Endothelial cell of umbilical vein (primary cell): ENCODE measurements around the gene INTS14. TPM values are rescaled to one million over a fixed set of nuclear protein-coding genes. Genes with fewer than 3 reads are reported as not detected.

ENCODE experiments used
- BruUV-seq: library from RNA; stranded (reverse); fragments of 400-500 nt; replicated peaks from 2 replicates; lab custom pipeline; 2021; lab: Mats Ljungman, UMichigan
- CTCF ChIA-PET: fragments of 300-600, 350-600 bp; sonication (Branson Sonifier 250); formaldehyde crosslinking; loops from one replicate; lab custom pipeline; 2021; ENCODE audit warnings: antibody characterized with exemption, inconsistent platforms; lab: Charles Lee
- POLR2A ChIA-PET: fragments of 300-600, 350-600 bp; sonication (Branson Sonifier 250); formaldehyde crosslinking; loops from one replicate; lab custom pipeline; 2021; ENCODE audit warnings: antibody characterized with exemption, inconsistent platforms; lab: Charles Lee
- DNase-seq: peaks from one replicate; pipeline ENCODE4 v3.0.0-alpha.2; 2011; ENCODE audit warnings: low read depth, low spot score
- FAIRE-seq: peaks from 2 replicates; lab custom pipeline; 2011; peaks lifted over from hg19 to GRCh38; lab: Jason Lieb, UNC
- H2AFZ ChIP-seq: 2 replicates; pipeline ENCODE4 v1.6.0; 2012; ENCODE audit warnings: low read depth, low read length, control low read depth, inconsistent platforms
- H3K27ac ChIP-seq: 2 replicates; pipeline ENCODE4 v1.5.1; 2011; ENCODE audit warnings: low read depth, mild to moderate bottlenecking, control low read depth, low read length, moderate library complexity; ENCODE audit not compliant: insufficient read depth
- H3K27me3 ChIP-seq, 2 experiments: 2 replicates each; pipeline versions ENCODE4 v1.6.0 to v1.6.1; 2011; ENCODE audit warnings: low read length in 2 of 2, mixed read lengths in 1 of 2; ENCODE audit not compliant: control insufficient read depth in 2 of 2, insufficient read depth in 2 of 2
- H3K36me3 ChIP-seq, 2 experiments: 2 replicates in 1 of 2; 3 replicates in 1 of 2; pipeline ENCODE4 v1.5.1; 2011; ENCODE audit warnings: low read length in 2 of 2, mild to moderate bottlenecking in 1 of 2, moderate library complexity in 1 of 2; ENCODE audit not compliant: control insufficient read depth in 2 of 2, insufficient read depth in 2 of 2; ENCODE audit errors: extremely low read depth in 1 of 2
- H3K4me1 ChIP-seq: 3 replicates; pipeline ENCODE4 v1.5.1; 2011; ENCODE audit warnings: mild to moderate bottlenecking, low read length; ENCODE audit not compliant: control insufficient read depth, insufficient read depth; ENCODE audit errors: extremely low read depth
- H3K4me2 ChIP-seq: 2 replicates; pipeline ENCODE4 v1.6.1; 2011; ENCODE audit warnings: low read length, control low read depth, mixed read lengths; ENCODE audit not compliant: insufficient read depth
- H3K4me3 ChIP-seq, 3 experiments: fragments of 200-600 bp in 1 of 3; sonication (generic), shearing (Covaris generic) in 1 of 3; replicated peaks in 1 of 3; 2 replicates each; pipeline ENCODE4 v1.5.1; 2011 to 2016; ENCODE audit warnings: control low read depth in 3 of 3, low read length in 3 of 3, mild to moderate bottlenecking in 2 of 3, inconsistent platforms in 1 of 3, low read depth in 1 of 3, moderate library complexity in 1 of 3; ENCODE audit not compliant: insufficient read depth in 1 of 3
- H3K79me2 ChIP-seq: 2 replicates; pipeline ENCODE4 v1.6.0; 2012; ENCODE audit warnings: low read length, inconsistent platforms; ENCODE audit not compliant: control insufficient read depth, insufficient read depth
- H3K9ac ChIP-seq: replicated peaks from 2 replicates; pipeline ENCODE3; 2011; ENCODE audit warnings: low read length, control low read depth; ENCODE audit not compliant: insufficient read depth; ENCODE audit errors: extremely low read depth
- H3K9me1 ChIP-seq: replicated peaks from 3 replicates; pipeline ENCODE4 v1.6.0; 2011; ENCODE audit warnings: mild to moderate bottlenecking, low read length; ENCODE audit not compliant: control insufficient read depth, insufficient read depth; ENCODE audit errors: extremely low read depth
- H3K9me3 ChIP-seq: replicated peaks from 2 replicates; pipeline ENCODE4 v1.5.1; 2012; ENCODE audit warnings: low read length, inconsistent platforms; ENCODE audit not compliant: control insufficient read depth, insufficient read depth
- H4K20me1 ChIP-seq: replicated peaks from 2 replicates; pipeline ENCODE3; 2011; ENCODE audit warnings: mild to moderate bottlenecking, low read length; ENCODE audit not compliant: control insufficient read depth, insufficient read depth; ENCODE audit errors: extremely low read depth
- EZH2 ChIP-seq: IDR thresholded peaks from 2 replicates; pipeline ENCODE4 v1.6.1; 2012; ENCODE audit warnings: borderline replicate concordance, low read depth, mild to moderate bottlenecking, moderate library complexity, low read length, inconsistent platforms; ENCODE audit not compliant: severe bottlenecking
- JUN ChIP-seq: IDR thresholded peaks from 2 replicates; pipeline ENCODE4 v1.6.1; 2011; ENCODE audit warnings: borderline replicate concordance, low read depth; ENCODE audit not compliant: insufficient read length, insufficient read depth
- MAX ChIP-seq: IDR thresholded peaks from 2 replicates; pipeline ENCODE4 v1.6.1; 2011; ENCODE audit not compliant: insufficient read depth, insufficient read length
- MYC ChIP-seq: IDR thresholded peaks from one replicate; pipeline ENCODE4 v1.6.1; 2011; ENCODE audit warnings: mild to moderate bottlenecking, low read depth, low read length
- dilution Hi-C: fragments of 300-500 bp; cut with MboI; formaldehyde crosslinking; loops from one replicate; pipeline ENCODE4 v1.15.0; 2019; ENCODE audit warnings: low sequenced_read_pairs; ENCODE audit not compliant: extremely low pct_ligation_motif_present
- intact Hi-C: fragments of 100-400 bp; cut with micrococcal nuclease; formaldehyde crosslinking; loops from one replicate; pipeline ENCODE4 v1.10.0; 2022
- polyA plus RNA-seq, 4 experiments: library from polyadenylated mRNA; depleted of rRNA in 3 of 4; stranded (reverse) in 3 of 4; unstranded in 1 of 4; fragments of >200 nt; gene quantifications; 2 replicates each; pipeline versions ENCODE4 v1.2.1 to v1.2.3, GENCODE V29; 2011 to 2012; ENCODE audit warnings: missing spikeins in 1 of 4
- total RNA-seq: library from RNA; stranded (reverse); gene quantifications from 2 replicates; pipeline ENCODE4 v1.2.3, GENCODE V29; 2021
- TF ChIP-seq, protein P1 (sequence below), 2 donors: IDR thresholded peaks; 1 replicate in 1 of 2; 2 replicates in 1 of 2; pipeline ENCODE4 v1.5.1; 2011; ENCODE audit warnings: low read length in 2 of 2, mild to moderate bottlenecking in 2 of 2, moderate library complexity in 2 of 2, control low read depth in 1 of 2, inconsistent platforms in 1 of 2, low read depth in 1 of 2; ENCODE audit not compliant: insufficient read depth in 1 of 2; ENCODE audit errors: extremely low read depth in 1 of 2

INTS14 gene
- total and polyA plus RNA-seq, 2 donors (not counting 3 experiments of a cell fraction or from before 2014, with no cell fraction given), result 41.7 to 52.6 TPM

- no peaks in the 10 kb centered on the region for H3K9me1 ChIP-seq
- no peaks in the 10 kb centered on the region for H4K20me1 ChIP-seq
- no peak overlapping the region for H3K4me3 ChIP-seq
- H3K9ac ChIP-seq, result no peak overlapping the region
- H3K27me3 ChIP-seq, result no peaks in the 10 kb centered on the region
- CTCF ChIA-PET, result interaction anchor here (0.6 to 3.7 kb wide), 14 partner anchors 9 to 256 kb away, joined by 3 to 25 read pairs (median 6); partner anchors contain the start of genes INTS14 and RAB11A
- dilution Hi-C loops (no loop called here), intact Hi-C loops (loop anchor here (10.0 kb wide), 1 partner anchor 305 kb away; no protein-coding TSS in a partner anchor)
- TF ChIP-seq EZH2, result no peak
- TF ChIP-seq MAX, result no peak
- TF ChIP-seq MYC, result no peak
- no peak for TF ChIP-seq JUN
- TF ChIP-seq, protein P1, sequence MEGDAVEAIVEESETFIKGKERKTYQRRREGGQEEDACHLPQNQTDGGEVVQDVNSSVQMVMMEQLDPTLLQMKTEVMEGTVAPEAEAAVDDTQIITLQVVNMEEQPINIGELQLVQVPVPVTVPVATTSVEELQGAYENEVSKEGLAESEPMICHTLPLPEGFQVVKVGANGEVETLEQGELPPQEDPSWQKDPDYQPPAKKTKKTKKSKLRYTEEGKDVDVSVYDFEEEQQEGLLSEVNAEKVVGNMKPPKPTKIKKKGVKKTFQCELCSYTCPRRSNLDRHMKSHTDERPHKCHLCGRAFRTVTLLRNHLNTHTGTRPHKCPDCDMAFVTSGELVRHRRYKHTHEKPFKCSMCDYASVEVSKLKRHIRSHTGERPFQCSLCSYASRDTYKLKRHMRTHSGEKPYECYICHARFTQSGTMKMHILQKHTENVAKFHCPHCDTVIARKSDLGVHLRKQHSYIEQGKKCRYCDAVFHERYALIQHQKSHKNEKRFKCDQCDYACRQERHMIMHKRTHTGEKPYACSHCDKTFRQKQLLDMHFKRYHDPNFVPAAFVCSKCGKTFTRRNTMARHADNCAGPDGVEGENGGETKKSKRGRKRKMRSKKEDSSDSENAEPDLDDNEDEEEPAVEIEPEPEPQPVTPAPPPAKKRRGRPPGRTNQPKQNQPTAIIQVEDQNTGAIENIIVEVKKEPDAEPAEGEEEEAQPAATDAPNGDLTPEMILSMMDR (IDR thresholded peaks at IDR 0.05; ENCODE audit: extremely low read depth in 1 of 2, insufficient read depth in 1 of 2, low read depth in 1 of 2, low read length in 2 of 2), result no peak
- FAIRE-seq, result no peak
- POLR2A ChIA-PET, result no interaction called here
- no peak overlapping the region for H3K27ac ChIP-seq
- no TSS peak for BruUV-seq
- H3K79me2 ChIP-seq, result no peaks in the 10 kb centered on the region
- no peaks in the 10 kb centered on the region for H3K36me3 ChIP-seq
- no peaks in the 10 kb centered on the region for H3K9me3 ChIP-seq
- no peak for DNase-seq
- peaks cover 28% of the 10 kb centered on the region for H3K4me1 ChIP-seq
- no peak overlapping the region for H2AFZ ChIP-seq
- no peak overlapping the region for H3K4me2 ChIP-seq
Measured at GRCh38 chr15:65639509-65639908, 28.6 kb upstream of the INTS14 start.
